Epithelial cell of proximal tubule (primary cell): ENCODE measurements around the gene XDH. TPM values are rescaled to one million over a fixed set of nuclear protein-coding genes. Genes with fewer than 3 reads are reported as not detected.
A peak's percentile ranks its signal among the peaks of the same experiment; 100 is the strongest.

ENCODE experiments used
- DNase-seq: peaks from one replicate; pipeline ENCODE4 v3.0.0-alpha.2; 2011; ENCODE audit warnings: low read depth
- H3K4me3 ChIP-seq: 2 replicates; pipeline ENCODE4 v1.5.1; 2011; ENCODE audit warnings: low read depth, mild to moderate bottlenecking, low read length
- CTCF ChIP-seq: conservative IDR thresholded peaks from 2 replicates; pipeline ENCODE4 v1.5.1; 2012; ENCODE audit warnings: low read depth, mild to moderate bottlenecking, low read length
- total RNA-seq: library from RNA; depleted of rRNA; stranded (reverse); fragments of >200 nt; gene quantifications from 2 replicates; pipeline ENCODE4 v1.2.3, GENCODE V29; 2015

The XDH gene
- 1.0 and 2.2 TPM in 2 replicates for total RNA-seq

GRCh38 chr2:31414601-31415241 is at the start of gene XDH:
XDH (minus strand) TSS chr2:31414742; CDS start chr2:31414666, 76 bp downstream.
- H3K4me3 ChIP-seq: peak within 1 kb of the TSS; percentile 32
- DNase-seq: peak; percentile 87
- TF ChIP-seq CTCF: no peak

- H3K4me3 ChIP-seq: no peak overlapping the region
- DNase-seq: no peak
- no peak for TF ChIP-seq CTCF
Measured at GRCh38 chr2:31457651-31458050, 43.1 kb upstream of the XDH start.

DNA sequence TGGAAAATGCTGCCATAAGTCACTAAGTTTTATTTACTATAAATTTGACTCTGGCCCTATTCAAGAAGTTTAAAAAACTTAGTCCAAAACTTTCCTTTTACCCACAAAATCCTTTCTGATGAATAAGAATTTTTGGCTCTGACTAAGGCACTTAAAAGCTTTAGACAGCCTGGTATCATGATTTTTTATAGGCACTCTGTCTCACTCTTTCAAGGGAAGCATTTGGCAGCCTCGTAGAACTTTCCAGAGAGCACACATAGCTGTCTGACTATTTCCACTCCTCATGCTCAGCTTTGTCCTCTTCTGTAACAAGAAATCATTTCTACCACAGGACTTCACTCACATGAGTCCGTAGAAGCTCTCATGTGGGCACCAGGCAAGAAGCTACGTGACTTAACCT is 32.3 kb upstream of the XDH start:
- DNase-seq: no peak
- H3K4me3 ChIP-seq: no peak overlapping the region
- TF ChIP-seq CTCF: no peak

- TF ChIP-seq CTCF: no peak
- no peak overlapping the region for H3K4me3 ChIP-seq
- no peak for DNase-seq
Measured at GRCh38 chr2:31442376-31442775, 27.8 kb upstream of the XDH start.

DNA sequence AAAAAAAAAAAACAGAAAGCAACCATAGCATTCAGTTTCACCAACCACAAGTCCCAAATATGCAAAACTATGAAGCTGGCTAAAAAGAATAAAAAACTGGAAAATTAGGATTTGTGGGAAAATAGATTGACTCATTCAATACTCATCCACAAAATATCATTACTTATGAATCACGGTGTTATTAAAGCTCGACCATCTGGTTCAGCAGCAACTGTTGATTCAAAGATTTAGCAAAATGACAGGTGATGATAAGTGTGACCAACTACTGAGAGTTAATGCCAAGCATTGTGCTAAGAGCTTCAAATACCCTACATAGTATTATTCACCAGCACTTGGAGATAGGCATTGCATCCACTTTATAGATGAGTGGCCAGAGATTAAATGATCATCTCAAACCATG is 26.2 kb upstream of the XDH start:
- no peak for DNase-seq
- no peak overlapping the region for H3K4me3 ChIP-seq
- TF ChIP-seq CTCF: no peak

GRCh38 chr2:31434911-31435310 is 20.4 kb upstream of the XDH start:
- peak; percentile 60 for TF ChIP-seq CTCF
- no peak for DNase-seq
- H3K4me3 ChIP-seq: no peak overlapping the region

DNA sequence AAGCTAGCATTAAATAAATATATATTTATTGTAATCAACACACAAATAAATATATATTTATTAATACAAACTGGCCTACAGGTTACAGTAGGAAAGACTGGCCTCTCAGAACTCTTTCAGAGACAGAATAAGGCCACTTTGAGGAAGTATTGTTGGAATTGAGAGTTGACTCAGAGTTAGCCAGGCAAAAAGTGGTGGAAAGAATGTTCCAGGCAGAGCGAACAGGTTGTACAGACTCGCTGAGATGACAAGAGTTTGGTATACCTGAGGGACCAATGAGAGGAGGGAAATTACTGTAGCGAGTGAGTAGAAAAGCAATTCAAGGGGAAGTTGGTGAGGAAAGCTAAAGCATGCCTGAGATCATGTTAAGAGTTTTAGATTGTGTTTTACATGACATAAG is 19.0 kb upstream of the XDH start:
- no peak for TF ChIP-seq CTCF
- H3K4me3 ChIP-seq: no peak overlapping the region
- no peak for DNase-seq
